ENCODE measurements around the gene TTC28.

TTC28 gene

DNA sequence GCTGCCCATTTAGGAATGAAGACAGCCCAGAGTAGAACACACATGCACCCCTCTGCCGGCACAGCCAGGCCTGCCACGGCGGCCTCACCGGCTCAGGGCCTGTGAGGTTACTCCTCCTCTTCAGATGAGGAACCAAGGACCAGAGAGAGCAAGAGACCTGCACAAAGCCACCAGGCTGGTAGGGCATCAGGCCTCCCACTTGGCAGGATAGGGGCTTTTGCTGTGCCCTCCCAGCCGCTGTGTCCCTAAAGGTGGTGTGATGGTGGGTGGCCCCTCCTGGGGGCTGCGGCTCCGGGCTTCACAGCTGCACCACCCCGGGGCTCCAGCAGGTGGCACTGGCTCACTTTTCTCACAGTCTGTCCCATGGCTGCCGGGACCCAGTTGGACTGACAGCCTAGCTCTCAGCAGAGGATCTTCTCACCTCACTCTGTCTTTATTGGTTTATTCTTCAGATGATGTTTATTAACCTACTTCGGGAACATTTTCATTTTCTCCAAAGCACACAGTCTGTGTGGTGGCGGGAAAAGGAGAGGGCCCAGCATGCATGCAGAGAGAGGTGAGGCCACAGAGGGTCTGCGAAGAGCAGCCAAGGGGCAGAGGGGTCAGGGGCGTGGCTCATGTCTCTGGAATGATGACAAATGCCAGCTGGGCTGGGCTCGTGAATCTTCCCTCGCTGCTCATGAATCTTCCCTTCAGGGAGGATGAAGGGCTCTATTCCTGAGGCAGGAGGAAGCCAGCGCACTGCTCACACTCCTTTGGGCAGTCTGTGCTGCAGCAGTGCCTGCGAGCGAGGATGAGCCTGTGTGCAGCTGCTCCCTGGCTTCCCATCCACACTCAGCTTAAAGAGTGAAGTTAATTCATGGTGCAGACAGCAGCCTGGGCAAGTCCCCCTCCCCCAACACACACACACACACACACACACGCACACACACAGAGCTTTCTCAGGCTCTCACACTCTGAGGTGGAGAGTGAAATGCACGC, 659.5 kb downstream of the TTC28 start (continued):
- TF ChIP-seq, protein P1, sequence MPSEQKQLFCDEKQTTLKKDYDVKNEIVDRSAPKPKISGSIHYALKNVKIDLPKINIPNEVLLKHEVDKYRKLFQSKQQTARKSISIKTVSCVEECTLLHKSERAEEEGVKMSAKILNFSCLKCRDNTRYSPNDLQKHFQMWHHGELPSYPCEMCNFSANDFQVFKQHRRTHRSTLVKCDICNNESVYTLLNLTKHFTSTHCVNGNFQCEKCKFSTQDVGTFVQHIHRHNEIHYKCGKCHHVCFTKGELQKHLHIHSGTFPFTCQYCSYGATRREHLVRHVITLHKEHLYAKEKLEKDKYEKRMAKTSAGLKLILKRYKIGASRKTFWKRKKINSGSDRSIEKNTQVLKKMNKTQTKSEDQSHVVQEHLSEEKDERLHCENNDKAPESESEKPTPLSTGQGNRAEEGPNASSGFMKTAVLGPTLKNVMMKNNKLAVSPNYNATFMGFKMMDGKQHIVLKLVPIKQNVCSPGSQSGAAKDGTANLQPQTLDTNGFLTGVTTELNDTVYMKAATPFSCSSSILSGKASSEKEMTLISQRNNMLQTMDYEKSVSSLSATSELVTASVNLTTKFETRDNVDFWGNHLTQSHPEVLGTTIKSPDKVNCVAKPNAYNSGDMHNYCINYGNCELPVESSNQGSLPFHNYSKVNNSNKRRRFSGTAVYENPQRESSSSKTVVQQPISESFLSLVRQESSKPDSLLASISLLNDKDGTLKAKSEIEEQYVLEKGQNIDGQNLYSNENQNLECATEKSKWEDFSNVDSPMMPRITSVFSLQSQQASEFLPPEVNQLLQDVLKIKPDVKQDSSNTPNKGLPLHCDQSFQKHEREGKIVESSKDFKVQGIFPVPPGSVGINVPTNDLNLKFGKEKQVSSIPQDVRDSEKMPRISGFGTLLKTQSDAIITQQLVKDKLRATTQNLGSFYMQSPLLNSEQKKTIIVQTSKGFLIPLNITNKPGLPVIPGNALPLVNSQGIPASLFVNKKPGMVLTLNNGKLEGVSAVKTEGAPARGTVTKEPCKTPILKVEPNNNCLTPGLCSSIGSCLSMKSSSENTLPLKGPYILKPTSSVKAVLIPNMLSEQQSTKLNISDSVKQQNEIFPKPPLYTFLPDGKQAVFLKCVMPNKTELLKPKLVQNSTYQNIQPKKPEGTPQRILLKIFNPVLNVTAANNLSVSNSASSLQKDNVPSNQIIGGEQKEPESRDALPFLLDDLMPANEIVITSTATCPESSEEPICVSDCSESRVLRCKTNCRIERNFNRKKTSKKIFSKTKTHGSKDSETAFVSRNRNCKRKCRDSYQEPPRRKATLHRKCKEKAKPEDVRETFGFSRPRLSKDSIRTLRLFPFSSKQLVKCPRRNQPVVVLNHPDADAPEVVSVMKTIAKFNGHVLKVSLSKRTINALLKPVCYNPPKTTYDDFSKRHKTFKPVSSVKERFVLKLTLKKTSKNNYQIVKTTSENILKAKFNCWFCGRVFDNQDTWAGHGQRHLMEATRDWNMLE (tag by site-specific recombination; conservative IDR thresholded peaks at IDR 0.05; ENCODE audit: low read depth): no peak
- TF ChIP-seq ZBTB17 (tag by site-specific recombination; IDR thresholded peaks at IDR 0.05) (0 out of 2 replicates have a peak, but pooled peaks have one; percentile 38), ZNF510 (tag by site-specific recombination; IDR thresholded peaks at IDR 0.05; ENCODE audit: insufficient replicate concordance) (no peak), ZNF548 (tag by site-specific recombination; IDR thresholded peaks at IDR 0.05) (no peak), ZNF121 (tag by site-specific recombination; IDR thresholded peaks at IDR 0.05) (no peak), ZNF426 (tag by site-specific recombination; IDR thresholded peaks at IDR 0.05) (no peak), ZXDB (tag by site-specific recombination; IDR thresholded peaks at IDR 0.05) (no peak), ZNF223 (tag by site-specific recombination; IDR thresholded peaks at IDR 0.05) (no peak), ZNF785 (tag by site-specific recombination; IDR thresholded peaks at IDR 0.05) (no peak), ZIC2 (tag by site-specific recombination; IDR thresholded peaks at IDR 0.05) (peak; percentile 45; the same call in 1 of the 2 replicates), ZNF221 (tag by site-specific recombination; IDR thresholded peaks at IDR 0.05; ENCODE audit: borderline replicate concordance) (no peak), ZNF211 (tag by site-specific recombination; IDR thresholded peaks at IDR 0.05; ENCODE audit: low read depth) (no peak), YY1 (tag by site-specific recombination; IDR thresholded peaks at IDR 0.05) (peak; percentile 41; the same call in 1 of the 2 replicates), ZNF654 (tag by site-specific recombination; IDR thresholded peaks at IDR 0.05; ENCODE audit: low read depth) (peak; percentile 78), EGR2 (tag by site-specific recombination; IDR thresholded peaks at IDR 0.05; ENCODE audit: low read depth) (no peak), ZNF214 (tag by site-specific recombination; IDR thresholded peaks at IDR 0.05; ENCODE audit: borderline replicate concordance) (no peak), KLF9 (tag by site-specific recombination; IDR thresholded peaks at IDR 0.05; ENCODE audit: low read depth) (peak; percentile 49; the same call in 1 of the 2 replicates), GLIS2 (tag by site-specific recombination; IDR thresholded peaks at IDR 0.05) (peak; percentile 63), ZNF146 (tag by site-specific recombination; IDR thresholded peaks at IDR 0.05) (no peak), HOXD13 (CRISPR knock-in tag; IDR thresholded peaks at IDR 0.05; ENCODE audit: borderline replicate concordance) (no peak), SP7 (tag by site-specific recombination; IDR thresholded peaks at IDR 0.05) (0 out of 2 replicates have a peak, but pooled peaks have one; percentile 15)
- TF ChIP-seq, protein P2, sequence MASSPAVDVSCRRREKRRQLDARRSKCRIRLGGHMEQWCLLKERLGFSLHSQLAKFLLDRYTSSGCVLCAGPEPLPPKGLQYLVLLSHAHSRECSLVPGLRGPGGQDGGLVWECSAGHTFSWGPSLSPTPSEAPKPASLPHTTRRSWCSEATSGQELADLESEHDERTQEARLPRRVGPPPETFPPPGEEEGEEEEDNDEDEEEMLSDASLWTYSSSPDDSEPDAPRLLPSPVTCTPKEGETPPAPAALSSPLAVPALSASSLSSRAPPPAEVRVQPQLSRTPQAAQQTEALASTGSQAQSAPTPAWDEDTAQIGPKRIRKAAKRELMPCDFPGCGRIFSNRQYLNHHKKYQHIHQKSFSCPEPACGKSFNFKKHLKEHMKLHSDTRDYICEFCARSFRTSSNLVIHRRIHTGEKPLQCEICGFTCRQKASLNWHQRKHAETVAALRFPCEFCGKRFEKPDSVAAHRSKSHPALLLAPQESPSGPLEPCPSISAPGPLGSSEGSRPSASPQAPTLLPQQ (tag by site-specific recombination; IDR thresholded peaks at IDR 0.05): peak; percentile 63
- TF ChIP-seq, protein P3, sequence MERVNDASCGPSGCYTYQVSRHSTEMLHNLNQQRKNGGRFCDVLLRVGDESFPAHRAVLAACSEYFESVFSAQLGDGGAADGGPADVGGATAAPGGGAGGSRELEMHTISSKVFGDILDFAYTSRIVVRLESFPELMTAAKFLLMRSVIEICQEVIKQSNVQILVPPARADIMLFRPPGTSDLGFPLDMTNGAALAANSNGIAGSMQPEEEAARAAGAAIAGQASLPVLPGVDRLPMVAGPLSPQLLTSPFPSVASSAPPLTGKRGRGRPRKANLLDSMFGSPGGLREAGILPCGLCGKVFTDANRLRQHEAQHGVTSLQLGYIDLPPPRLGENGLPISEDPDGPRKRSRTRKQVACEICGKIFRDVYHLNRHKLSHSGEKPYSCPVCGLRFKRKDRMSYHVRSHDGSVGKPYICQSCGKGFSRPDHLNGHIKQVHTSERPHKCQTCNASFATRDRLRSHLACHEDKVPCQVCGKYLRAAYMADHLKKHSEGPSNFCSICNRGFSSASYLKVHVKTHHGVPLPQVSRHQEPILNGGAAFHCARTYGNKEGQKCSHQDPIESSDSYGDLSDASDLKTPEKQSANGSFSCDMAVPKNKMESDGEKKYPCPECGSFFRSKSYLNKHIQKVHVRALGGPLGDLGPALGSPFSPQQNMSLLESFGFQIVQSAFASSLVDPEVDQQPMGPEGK (tag by site-specific recombination; IDR thresholded peaks at IDR 0.05): peak; percentile 72
- TF ChIP-seq, protein P4, sequence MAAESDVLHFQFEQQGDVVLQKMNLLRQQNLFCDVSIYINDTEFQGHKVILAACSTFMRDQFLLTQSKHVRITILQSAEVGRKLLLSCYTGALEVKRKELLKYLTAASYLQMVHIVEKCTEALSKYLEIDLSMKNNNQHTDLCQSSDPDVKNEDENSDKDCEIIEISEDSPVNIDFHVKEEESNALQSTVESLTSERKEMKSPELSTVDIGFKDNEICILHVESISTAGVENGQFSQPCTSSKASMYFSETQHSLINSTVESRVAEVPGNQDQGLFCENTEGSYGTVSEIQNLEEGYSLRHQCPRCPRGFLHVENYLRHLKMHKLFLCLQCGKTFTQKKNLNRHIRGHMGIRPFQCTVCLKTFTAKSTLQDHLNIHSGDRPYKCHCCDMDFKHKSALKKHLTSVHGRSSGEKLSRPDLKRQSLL (tag by site-specific recombination; IDR thresholded peaks at IDR 0.05): no peak
- TF ChIP-seq, protein P5, sequence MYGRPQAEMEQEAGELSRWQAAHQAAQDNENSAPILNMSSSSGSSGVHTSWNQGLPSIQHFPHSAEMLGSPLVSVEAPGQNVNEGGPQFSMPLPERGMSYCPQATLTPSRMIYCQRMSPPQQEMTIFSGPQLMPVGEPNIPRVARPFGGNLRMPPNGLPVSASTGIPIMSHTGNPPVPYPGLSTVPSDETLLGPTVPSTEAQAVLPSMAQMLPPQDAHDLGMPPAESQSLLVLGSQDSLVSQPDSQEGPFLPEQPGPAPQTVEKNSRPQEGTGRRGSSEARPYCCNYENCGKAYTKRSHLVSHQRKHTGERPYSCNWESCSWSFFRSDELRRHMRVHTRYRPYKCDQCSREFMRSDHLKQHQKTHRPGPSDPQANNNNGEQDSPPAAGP (tag by site-specific recombination; IDR thresholded peaks at IDR 0.05): peak; percentile 71
- TF ChIP-seq, protein P6, sequence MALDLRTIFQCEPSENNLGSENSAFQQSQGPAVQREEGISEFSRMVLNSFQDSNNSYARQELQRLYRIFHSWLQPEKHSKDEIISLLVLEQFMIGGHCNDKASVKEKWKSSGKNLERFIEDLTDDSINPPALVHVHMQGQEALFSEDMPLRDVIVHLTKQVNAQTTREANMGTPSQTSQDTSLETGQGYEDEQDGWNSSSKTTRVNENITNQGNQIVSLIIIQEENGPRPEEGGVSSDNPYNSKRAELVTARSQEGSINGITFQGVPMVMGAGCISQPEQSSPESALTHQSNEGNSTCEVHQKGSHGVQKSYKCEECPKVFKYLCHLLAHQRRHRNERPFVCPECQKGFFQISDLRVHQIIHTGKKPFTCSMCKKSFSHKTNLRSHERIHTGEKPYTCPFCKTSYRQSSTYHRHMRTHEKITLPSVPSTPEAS (tag by site-specific recombination; IDR thresholded peaks at IDR 0.05): peak; percentile 87

Measured in HEK293 (cell line).